Measurements from ENCODE around the gene KIF5C.

Gene KIF5C

DNA sequence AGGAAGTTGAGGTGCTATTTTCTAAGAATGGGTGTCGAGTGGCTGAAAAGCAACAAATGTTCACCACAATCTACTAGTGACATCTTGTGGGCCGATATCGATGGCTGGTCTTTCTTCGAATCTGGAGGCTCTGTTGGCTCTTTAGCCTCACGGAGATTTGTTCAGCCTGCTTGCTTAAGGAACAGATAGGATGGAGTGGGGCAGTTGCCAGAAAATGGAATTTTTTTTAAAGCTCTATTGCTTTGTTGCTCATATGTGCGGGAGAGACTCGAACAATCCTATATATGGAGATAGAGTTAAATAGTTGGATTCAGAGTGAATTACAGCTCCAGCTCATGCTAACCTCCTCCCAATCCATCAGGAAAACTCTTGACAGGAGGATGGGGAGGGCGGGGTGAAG, 92.6 kb downstream of the KIF5C start:
- TF ChIP-seq, protein P1, sequence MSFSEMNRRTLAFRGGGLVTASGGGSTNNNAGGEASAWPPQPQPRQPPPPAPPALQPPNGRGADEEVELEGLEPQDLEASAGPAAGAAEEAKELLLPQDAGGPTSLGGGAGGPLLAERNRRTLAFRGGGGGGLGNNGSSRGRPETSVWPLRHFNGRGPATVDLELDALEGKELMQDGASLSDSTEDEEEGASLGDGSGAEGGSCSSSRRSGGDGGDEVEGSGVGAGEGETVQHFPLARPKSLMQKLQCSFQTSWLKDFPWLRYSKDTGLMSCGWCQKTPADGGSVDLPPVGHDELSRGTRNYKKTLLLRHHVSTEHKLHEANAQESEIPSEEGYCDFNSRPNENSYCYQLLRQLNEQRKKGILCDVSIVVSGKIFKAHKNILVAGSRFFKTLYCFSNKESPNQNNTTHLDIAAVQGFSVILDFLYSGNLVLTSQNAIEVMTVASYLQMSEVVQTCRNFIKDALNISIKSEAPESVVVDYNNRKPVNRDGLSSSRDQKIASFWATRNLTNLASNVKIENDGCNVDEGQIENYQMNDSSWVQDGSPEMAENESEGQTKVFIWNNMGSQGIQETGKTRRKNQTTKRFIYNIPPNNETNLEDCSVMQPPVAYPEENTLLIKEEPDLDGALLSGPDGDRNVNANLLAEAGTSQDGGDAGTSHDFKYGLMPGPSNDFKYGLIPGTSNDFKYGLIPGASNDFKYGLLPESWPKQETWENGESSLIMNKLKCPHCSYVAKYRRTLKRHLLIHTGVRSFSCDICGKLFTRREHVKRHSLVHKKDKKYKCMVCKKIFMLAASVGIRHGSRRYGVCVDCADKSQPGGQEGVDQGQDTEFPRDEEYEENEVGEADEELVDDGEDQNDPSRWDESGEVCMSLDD (tag by site-specific recombination; IDR thresholded peaks at IDR 0.05): no peak
- TF ChIP-seq MEIS1 (CRISPR knock-in tag; IDR thresholded peaks at IDR 0.05; ENCODE audit: borderline replicate concordance) (no peak), ZNF561 (tag by site-specific recombination; IDR thresholded peaks at IDR 0.05; ENCODE audit: borderline replicate concordance) (no peak), ZNF600 (tag by site-specific recombination; IDR thresholded peaks at IDR 0.05) (no peak), ZNF548 (tag by site-specific recombination; IDR thresholded peaks at IDR 0.05) (no peak), BCL6B (tag by site-specific recombination; IDR thresholded peaks at IDR 0.05) (no peak), ZBTB48 (tag by site-specific recombination; IDR thresholded peaks at IDR 0.05) (no peak), ZNF426 (tag by site-specific recombination; IDR thresholded peaks at IDR 0.05) (no peak), ZNF248 (tag by site-specific recombination; IDR thresholded peaks at IDR 0.05) (no peak), ZFHX2 (tag by site-specific recombination; conservative IDR thresholded peaks at IDR 0.05) (no peak), ZSCAN23 (tag by site-specific recombination; IDR thresholded peaks at IDR 0.05) (no peak), ZNF157 (tag by site-specific recombination; IDR thresholded peaks at IDR 0.05) (no peak), ZNF169 (tag by site-specific recombination; IDR thresholded peaks at IDR 0.05) (no peak)
- TF ChIP-seq, protein P2, sequence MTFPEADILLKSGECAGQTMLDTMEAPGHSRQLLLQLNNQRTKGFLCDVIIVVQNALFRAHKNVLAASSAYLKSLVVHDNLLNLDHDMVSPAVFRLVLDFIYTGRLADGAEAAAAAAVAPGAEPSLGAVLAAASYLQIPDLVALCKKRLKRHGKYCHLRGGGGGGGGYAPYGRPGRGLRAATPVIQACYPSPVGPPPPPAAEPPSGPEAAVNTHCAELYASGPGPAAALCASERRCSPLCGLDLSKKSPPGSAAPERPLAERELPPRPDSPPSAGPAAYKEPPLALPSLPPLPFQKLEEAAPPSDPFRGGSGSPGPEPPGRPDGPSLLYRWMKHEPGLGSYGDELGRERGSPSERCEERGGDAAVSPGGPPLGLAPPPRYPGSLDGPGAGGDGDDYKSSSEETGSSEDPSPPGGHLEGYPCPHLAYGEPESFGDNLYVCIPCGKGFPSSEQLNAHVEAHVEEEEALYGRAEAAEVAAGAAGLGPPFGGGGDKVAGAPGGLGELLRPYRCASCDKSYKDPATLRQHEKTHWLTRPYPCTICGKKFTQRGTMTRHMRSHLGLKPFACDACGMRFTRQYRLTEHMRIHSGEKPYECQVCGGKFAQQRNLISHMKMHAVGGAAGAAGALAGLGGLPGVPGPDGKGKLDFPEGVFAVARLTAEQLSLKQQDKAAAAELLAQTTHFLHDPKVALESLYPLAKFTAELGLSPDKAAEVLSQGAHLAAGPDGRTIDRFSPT (tag by site-specific recombination; IDR thresholded peaks at IDR 0.05): no peak
- ChIA-PET POLR2A (no interaction called here), CTCF (no interaction called here)
- peaks cover 0 to 57% of the 10 kb centered on the region in 2 experiments; a peak in 1 of 3 replicates for H3K36me3 ChIP-seq (ENCODE audit: control insufficient read depth in 2 of 2, insufficient read depth in 1 of 2, low read length in 2 of 2)
- H3K4me3 ChIP-seq (ENCODE audit: low read depth, low read length): no peak overlapping the region
- no peak overlapping the region for H3K27ac ChIP-seq (ENCODE audit: extremely low read depth, low read depth, low read length)
- no peaks in the 10 kb centered on the region for H3K4me1 ChIP-seq (ENCODE audit: control insufficient read depth, insufficient read depth, low read length)
- H3K9me3 ChIP-seq (ENCODE audit: control insufficient read depth, insufficient read depth, low read depth, low read length): no peaks in the 10 kb centered on the region

DNA sequence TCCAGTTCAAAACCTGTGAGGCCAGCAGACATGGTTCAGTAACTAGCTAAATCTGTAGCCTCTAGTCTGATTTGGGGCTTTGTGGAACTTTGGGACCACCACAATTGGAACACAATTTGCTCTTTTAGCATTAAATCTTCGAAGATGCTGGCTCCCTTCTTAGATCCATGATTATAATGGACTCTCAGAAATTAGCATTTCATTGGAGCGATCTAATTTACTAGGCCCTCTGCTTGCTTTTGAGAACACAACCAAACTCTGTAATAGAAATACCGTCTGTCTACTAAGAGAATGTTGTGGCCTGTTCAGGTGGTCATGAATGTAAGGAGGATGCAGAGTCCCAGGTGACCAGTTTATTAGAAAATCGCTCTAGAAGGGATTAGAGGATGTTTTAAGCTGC, 93.3 kb downstream of the KIF5C start:
- H3K4me1 ChIP-seq (ENCODE audit: control insufficient read depth, insufficient read depth, low read length): no peaks in the 10 kb centered on the region
- ChIA-PET POLR2A (no interaction called here), CTCF (no interaction called here)
- H3K27ac ChIP-seq (ENCODE audit: extremely low read depth, low read depth, low read length): no peak overlapping the region
- no peak for TF ChIP-seq ZSCAN16 (tag by site-specific recombination; IDR thresholded peaks at IDR 0.05)
- no peak for TF ChIP-seq ZNF302 (tag by site-specific recombination; IDR thresholded peaks at IDR 0.05; ENCODE audit: low read depth)
- TF ChIP-seq ZNF202 (tag by site-specific recombination; IDR thresholded peaks at IDR 0.05; ENCODE audit: borderline replicate concordance): no peak
- no peak for TF ChIP-seq ZBTB11 (tag by site-specific recombination; conservative IDR thresholded peaks at IDR 0.05; ENCODE audit: low read depth)
- no peak for TF ChIP-seq ZNF585B (tag by site-specific recombination; IDR thresholded peaks at IDR 0.05)
- no peak for TF ChIP-seq YY2 (tag by site-specific recombination; IDR thresholded peaks at IDR 0.05)
- TF ChIP-seq SETDB1 (IDR thresholded peaks at IDR 0.05; ENCODE audit: insufficient read length, low read length): no peak
- TF ChIP-seq ZFP41 (tag by site-specific recombination; IDR thresholded peaks at IDR 0.05; ENCODE audit: borderline replicate concordance): no peak
- no peak for TF ChIP-seq SP2 (tag by site-specific recombination; IDR thresholded peaks at IDR 0.05)
- TF ChIP-seq, protein P3, sequence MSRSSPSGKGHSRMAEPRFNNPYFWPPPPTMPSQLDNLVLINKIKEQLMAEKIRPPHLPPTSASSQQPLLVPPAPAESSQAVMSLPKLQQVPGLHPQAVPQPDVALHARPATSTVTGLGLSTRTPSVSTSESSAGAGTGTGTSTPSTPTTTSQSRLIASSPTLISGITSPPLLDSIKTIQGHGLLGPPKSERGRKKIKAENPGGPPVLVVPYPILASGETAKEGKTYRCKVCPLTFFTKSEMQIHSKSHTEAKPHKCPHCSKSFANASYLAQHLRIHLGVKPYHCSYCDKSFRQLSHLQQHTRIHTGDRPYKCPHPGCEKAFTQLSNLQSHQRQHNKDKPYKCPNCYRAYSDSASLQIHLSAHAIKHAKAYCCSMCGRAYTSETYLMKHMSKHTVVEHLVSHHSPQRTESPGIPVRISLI (tag by site-specific recombination; IDR thresholded peaks at IDR 0.05): no peak
- TF ChIP-seq GLIS2 (tag by site-specific recombination; IDR thresholded peaks at IDR 0.05): no peak
- H3K36me3 ChIP-seq (ENCODE audit: control insufficient read depth in 2 of 2, insufficient read depth in 1 of 2, low read length in 2 of 2): peaks cover 0 to 59% of the 10 kb centered on the region in 2 experiments; a peak in 1 of 3 replicates
- H3K9me3 ChIP-seq (ENCODE audit: control insufficient read depth, insufficient read depth, low read depth, low read length): no peaks in the 10 kb centered on the region
- H3K4me3 ChIP-seq (ENCODE audit: low read depth, low read length): no peak overlapping the region
